H1 (cell line): Measurements from ENCODE around the gene CYP26C1. TPM values are rescaled to one million over a fixed set of nuclear protein-coding genes. Genes with fewer than 3 reads are reported as not detected.

Experiments used
- BRCA1 ChIP-seq: IDR thresholded peaks from 2 replicates; pipeline ENCODE4 v1.6.1; 2012; ENCODE audit warnings: low read depth, low read length, improper control_type of control experiment
- CTCF ChIP-seq, 3 experiments: IDR thresholded peaks; 1 replicate in 2 of 3; 2 replicates in 1 of 3; pipeline versions ENCODE4 v1.5.1 to v1.6.1; 2011; ENCODE audit warnings: low read length in 3 of 3, mild to moderate bottlenecking in 3 of 3, inconsistent platforms in 2 of 3, low read depth in 1 of 3, moderate library complexity in 1 of 3; ENCODE audit not compliant: insufficient read depth in 1 of 3; ENCODE audit errors: control extremely low read depth in 1 of 3
- EP300 ChIP-seq, 2 experiments: IDR thresholded peaks; 1 replicate in 1 of 2; 2 replicates in 1 of 2; pipeline ENCODE4 v1.6.1; 2011 to 2012; ENCODE audit warnings: low read depth in 2 of 2, low read length in 2 of 2, mild to moderate bottlenecking in 2 of 2, borderline replicate concordance in 1 of 2, inconsistent platforms in 1 of 2, moderate library complexity in 1 of 2
- RNF2 ChIP-seq: fragments of 200-900, 300-1000 bp; sonication (generic); IDR thresholded peaks from 2 replicates; pipeline ENCODE4 v1.7.1; 2016; ENCODE audit warnings: borderline replicate concordance, low read depth, mild to moderate bottlenecking, antibody characterized with exemption, low read length; ENCODE audit not compliant: poor library complexity, severe bottlenecking; ENCODE audit errors: missing control alignments
- SP1 ChIP-seq: IDR thresholded peaks from 2 replicates; pipeline ENCODE4 v1.6.1; 2011; ENCODE audit warnings: low read depth, low read length
- USF2 ChIP-seq: IDR thresholded peaks from 2 replicates; pipeline ENCODE4 v1.6.1; 2011; ENCODE audit warnings: low read length, improper control_type of control experiment
- polyA plus RNA-seq, 7 experiments: library from polyadenylated mRNA; depleted of rRNA in 3 of 7; stranded (reverse) in 5 of 7; unstranded in 2 of 7; fragments of >200 nt in 5 of 7; fragments of 200-250 nt in 2 of 7; gene quantifications; 1 replicate in 5 of 7; 2 replicates in 1 of 7; 4 replicates in 1 of 7; pipeline versions ENCODE4 v1.2.1 to v1.2.3, GENCODE V29; 2011 to 2013; ENCODE audit warnings: missing spikeins in 2 of 7, mixed read lengths in 2 of 7
- total RNA-seq: library from RNA; stranded (reverse); fragmentation: NEBNext Ultra II Directional; extraction: Animal tissue kit (Norgen Biotek cat#: 25700); gene quantifications from 2 replicates; pipeline ENCODE4 v1.2.1, GENCODE V29; 2021

CYP26C1 gene
- total and polyA plus RNA-seq, 2 of the 8 experiments (the other 6 are each of a cell fraction or from before 2014, with no cell fraction given), result 0.12 to 0.28 TPM

- TF ChIP-seq CTCF (IDR thresholded peaks at IDR 0.05; ENCODE audit: control extremely low read depth in 1 of 3, insufficient read depth in 1 of 3, low read depth in 1 of 3, low read length in 3 of 3), result no peak
- TF ChIP-seq SP1, result no peak
- TF ChIP-seq RNF2, result peak; percentile 28
- no peak for TF ChIP-seq EP300 (IDR thresholded peaks at IDR 0.05; ENCODE audit: borderline replicate concordance in 1 of 2, low read depth in 2 of 2, low read length in 2 of 2)
- no peak for TF ChIP-seq USF2
- TF ChIP-seq BRCA1, result no peak
Observed at GRCh38 chr10:93060887-93061593, 442 bp downstream of the CYP26C1 start (continued).
